H1 (cell line): ENCODE data around the gene HEPACAM. TPM values are rescaled to one million over a fixed set of nuclear protein-coding genes. Genes with fewer than 3 reads are reported as not detected.

ENCODE experiments used
- MAFK ChIP-seq: IDR thresholded peaks from 2 replicates; pipeline ENCODE4 v1.6.1; 2012; ENCODE audit warnings: low read depth, mild to moderate bottlenecking, improper control_type of control experiment, low read length
- SIX5 ChIP-seq: IDR thresholded peaks from 2 replicates; pipeline ENCODE4 v1.6.1; 2011; ENCODE audit warnings: mild to moderate bottlenecking, low read depth, low read length
- TAF7 ChIP-seq: optimal IDR thresholded peaks from 2 replicates; pipeline ENCODE3; 2011; ENCODE audit warnings: low read depth, mild to moderate bottlenecking, inconsistent platforms, low read length, moderate library complexity, borderline replicate concordance
- polyA plus RNA-seq, 7 experiments: library from polyadenylated mRNA; depleted of rRNA in 3 of 7; stranded (reverse) in 5 of 7; unstranded in 2 of 7; fragments of >200 nt in 5 of 7; fragments of 200-250 nt in 2 of 7; gene quantifications; 1 replicate in 5 of 7; 2 replicates in 1 of 7; 4 replicates in 1 of 7; pipeline versions ENCODE4 v1.2.1 to v1.2.3, GENCODE V29; 2011 to 2013; ENCODE audit warnings: missing spikeins in 2 of 7, mixed read lengths in 2 of 7
- total RNA-seq: library from RNA; stranded (reverse); fragmentation: NEBNext Ultra II Directional; extraction: Animal tissue kit (Norgen Biotek cat#: 25700); gene quantifications from 2 replicates; pipeline ENCODE4 v1.2.1, GENCODE V29; 2021

Gene HEPACAM
- total and polyA plus RNA-seq, 2 of the 8 experiments (the other 6 are each of a cell fraction or from before 2014, with no cell fraction given), result not detected

- TF ChIP-seq MAFK, result no peak
- no peak for TF ChIP-seq SIX5
- TF ChIP-seq TAF7, result no peak
Observed at GRCh38 chr11:124944565-124944964, 8.7 kb upstream of the HEPACAM start (continued).
